EL (cell line): ENCODE results near the gene TRIM6.
"Not testable (repeated sequence)": the region's sequence is repeated elsewhere in the genome, so short reads cannot be mapped to it uniquely, and the experiment has no call there.

Experiments
- DNase-seq: peaks from one replicate; pipeline ENCODE4 v3.0.0-alpha.2; 2016

The TRIM6 gene

DNA sequence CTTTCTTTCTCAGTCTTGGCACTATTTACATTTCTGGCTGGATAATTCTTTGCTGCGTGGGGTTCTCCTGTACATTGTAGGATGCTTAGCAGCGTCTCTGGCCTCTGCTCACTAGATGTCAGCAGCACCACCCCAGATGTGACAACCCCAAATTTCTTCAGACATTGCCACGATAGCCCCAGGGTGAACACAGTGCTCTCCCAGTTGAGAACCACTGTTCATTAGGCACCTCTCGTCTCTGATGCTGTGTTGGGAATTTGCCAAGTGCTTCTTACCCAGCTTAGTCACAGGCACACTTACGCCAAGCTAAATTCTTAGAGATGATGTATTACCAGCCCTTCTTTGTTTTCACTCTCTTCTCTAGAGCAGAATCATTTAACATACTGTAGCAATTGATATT, 9.4 kb downstream of the TRIM6 start:
- DNase-seq: peak; percentile 94

DNA sequence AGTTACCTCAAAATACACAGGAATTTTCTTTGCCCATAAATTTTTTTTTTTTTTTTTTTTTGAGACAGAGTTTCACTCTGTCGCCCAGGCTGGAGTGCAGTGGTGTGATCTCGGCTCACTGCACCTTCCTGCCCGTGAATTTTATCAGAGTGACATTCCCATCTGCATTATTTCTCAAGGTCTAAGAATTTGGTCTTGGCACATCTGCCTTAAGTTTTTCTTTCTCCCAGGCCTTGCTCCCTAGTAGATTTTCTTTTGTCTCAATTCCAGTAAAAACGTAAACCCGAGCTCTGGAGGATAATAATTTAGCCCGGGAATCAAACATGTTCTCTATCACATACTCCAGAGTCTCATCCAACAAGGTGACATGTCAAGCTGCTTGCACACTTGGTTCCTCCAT, 12.4 kb downstream of the TRIM6 start:
- DNase-seq: no peak

DNA sequence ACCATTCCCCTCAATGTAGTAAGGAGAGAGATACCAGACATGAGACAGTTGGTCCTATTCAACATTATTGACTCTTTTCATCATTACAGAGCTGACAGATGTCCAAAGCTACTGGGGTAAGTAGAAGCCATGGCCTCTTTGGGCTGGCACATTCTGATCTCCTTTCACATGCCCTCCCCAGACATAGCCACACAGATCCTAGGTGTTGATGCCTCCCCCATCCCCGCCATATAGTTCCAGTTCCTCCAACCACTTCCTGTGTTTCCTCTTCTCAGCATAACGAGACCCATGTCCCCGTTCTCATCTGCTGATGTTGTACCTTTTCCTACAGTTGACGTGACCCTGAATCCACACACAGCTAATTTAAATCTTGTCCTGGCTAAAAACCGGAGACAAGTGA, 14.0 kb downstream of the TRIM6 start:
- no peak for DNase-seq

DNA sequence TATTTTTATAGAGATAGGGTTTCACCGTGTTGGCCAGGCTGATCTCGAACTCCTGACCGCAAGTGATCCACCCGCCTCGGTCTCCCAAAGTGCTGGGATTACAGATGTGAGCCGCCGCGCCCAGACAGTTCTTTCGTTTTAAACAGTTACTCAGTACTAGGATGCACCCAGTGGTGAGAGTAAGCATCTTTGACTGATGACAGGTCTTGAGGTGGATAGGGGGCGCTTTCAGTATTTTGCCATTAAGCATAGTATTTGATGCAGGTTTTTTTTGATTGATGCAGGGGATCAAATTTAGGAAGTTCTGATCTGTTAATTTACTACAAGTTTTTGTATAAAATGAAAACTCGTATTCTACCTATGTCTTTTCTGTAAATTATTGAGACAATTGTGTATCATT, 15.2 kb downstream of the TRIM6 start:
- no peak for DNase-seq

DNA sequence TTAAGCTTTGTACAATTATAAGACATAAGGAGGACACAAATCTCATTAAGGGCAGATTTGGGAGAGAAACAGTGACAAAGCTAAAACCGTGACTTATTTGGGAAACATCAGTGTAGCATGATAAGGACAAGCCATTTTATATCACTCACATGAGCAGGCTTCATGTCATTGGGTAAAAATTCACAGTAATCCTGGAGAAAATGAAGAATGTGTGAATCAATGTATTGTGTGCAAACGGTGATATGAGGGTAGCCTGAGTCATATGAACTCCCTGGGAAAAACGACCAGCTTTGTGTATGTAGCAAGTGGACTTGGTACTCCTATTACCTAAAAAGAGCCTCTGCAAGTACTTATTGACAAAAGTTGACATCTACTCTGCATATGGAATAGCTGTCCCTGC, 22.4 kb downstream of the TRIM6 start:
- peak; percentile 81 for DNase-seq

DNA sequence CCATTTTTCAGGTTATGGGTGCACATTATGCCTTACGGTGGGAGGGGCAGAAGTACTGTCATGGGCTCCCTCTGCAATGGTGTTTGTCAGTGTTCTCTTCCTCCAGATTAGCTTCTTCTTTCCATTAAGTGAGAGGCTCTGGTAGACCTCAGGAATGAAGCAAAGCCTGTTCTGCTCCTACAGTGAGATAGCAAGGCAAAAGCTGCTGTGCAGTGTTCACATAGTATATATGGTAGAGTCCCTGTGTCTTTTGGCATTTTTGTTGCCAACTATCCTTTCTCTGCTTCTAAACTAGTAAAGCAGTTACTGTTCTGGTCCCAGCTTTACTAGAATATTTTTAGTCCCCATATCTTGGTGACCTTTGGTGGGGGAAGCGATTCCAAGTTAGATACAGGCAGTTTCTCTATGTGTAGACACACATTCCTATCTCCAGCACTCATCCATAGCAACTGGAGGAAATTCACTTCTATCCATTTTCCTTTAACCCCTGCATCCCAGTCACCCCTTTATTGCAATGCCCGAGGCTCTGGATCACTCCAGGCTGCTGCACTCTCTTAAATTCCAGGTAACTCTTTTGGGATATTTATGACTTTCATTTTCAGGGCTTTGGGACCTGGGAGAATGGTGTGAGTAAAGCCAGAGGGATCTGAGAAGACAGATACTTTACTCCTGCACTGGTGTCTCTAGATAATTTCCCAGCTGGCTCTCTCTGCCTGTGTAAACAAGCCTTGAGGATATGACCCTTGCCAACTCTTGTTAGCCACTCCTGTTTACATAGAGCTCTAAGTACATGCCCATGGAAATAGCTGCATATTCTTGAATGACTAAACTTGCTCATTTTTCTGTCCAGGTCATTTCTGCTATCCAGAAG, 24.4 kb downstream of the TRIM6 start:
- DNase-seq: peak; percentile 87

DNA sequence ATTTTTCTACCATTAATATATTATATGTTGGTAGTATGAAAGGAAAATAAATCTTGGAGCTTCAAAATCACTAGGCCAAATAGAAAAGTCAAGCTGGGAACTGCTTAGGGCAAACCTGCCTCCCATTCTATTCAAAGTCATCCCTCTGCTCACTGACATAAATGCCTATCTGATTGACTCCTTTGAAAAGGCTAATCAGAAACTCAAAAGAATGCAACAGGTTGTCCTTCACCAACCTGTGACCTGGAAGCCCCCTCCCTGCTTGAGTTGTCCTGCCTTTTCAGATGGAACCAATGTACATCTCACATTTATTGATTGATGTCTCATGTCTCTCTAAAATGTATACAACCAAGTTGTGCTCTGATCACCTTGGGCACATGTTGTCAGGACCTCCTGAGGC, 25.1 kb downstream of the TRIM6 start:
- no peak for DNase-seq

DNA sequence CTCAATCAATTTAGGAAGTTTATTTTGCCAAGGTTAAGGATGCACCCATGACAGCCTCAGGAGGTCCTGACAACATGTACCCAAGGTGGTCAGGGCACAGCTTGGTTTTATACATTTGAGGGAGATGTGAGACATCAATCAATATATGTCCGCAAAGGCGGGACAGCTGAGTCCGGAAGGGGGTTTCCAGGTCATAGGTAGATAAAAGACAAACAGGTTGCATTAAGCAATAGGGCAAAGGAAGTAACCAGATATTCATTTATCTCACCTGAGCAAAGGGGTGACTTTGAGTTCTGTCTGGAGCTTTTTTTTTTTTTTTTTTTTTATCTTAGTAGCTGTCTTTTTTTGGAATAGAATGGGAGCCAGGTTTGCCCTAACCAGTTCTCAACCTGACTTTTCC, 26.4 kb downstream of the TRIM6 start:
- no peak for DNase-seq

DNA sequence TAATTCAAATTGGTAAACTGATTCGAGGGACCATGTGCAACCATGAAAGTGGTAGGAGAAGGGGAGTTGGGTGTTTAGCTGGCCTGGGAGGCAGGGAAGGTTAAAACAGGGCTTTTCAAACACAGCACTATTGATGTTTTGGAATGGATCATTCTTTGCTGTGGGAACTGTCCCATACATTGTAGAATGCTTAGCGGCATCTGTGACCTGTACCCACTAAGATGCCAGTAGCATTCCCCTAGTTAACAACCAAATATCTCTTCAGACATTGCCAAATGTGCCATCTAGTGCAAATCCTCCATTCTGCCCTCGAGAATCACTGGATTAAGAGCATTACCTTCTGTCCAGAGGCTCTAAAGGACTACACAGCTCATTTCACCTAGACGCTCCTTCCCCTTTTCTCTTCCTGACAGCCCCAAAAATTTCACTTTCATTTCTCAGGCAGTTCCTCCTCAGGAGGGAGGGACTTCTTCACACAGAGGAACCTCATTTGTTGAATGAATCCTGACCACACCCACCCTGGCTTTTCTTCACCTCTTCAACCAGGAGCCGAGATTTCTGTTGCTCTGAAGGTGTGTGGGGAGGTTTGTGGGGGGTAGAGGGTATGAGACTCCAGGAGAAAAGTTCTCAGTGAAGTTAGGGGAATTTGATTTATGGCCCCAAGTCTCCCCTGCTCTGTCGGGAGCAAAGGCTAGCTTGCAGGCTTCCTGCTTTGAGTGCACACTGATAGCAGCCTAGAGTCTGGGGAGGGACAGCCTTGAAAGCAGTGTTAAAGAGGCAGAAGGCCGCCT, 28.2 kb downstream of the TRIM6 start, which contains the start of gene TRIM34:
Gene TRIM34, plus strand, starts transcription at position 513 of the 791 bp plus-strand sequence. CDS start 7,331 bp downstream, outside the sequence.
- peak; percentile 87 for DNase-seq

DNA sequence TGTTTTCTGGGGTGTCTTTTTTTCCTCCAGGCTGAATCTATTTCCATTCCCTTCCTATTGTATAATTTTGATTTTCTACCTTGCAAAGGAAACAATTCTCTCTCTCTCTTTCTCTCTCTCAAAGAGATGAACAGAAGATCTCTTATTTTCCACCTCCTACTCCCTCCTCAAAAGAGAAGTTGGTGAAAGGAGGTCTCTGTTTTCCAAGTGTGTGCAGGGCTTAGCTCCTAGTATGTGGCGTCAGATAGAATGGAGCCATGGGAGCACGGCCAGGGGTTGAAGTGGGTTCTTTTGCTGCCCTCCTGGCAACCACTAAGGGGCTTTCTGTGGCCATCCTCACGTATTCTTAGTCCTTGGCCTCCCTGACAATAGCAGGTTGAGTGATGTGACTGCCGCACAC, 28.8 kb downstream of the TRIM6 start:
- DNase-seq: peak; percentile 6

DNA sequence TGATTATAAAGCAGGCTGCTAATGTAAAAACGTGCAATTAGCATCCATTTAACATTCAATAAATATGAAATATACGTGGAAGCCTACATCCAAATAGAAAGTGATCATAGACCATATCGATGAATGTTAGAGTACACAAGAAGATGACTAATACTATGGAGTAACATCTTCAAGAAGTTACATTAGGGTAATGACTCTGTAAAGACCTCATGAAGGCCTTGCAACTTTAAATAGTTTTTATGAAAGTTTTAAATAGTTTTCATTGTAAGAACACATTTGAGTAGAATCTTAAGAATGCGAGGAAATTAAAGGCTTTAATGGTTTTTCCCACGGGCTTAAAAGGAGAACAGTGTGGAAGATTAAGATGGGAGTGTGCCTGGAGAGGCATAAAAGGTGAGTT, 29.8 kb downstream of the TRIM6 start:
- DNase-seq: peak; percentile 30

DNA sequence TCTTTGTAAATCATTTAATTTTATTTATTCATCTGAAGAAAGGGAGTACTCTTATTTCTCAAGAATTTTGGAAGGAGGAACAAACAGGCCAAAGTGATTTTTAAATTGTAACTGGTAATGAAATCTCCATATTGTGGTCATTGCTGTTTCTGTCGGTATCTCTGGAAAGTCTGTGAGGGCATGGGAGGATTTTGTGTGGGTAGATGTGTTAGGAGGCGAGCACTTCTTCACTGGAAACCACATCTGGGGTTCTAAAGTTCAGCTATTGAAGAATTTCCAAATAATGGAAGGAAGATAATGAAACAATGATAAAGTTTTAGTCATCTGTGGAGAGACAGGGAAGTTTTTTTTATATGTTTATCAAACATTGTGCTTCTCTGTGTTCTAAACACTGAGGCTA, 35.0 kb downstream of the TRIM6 start:
- DNase-seq: no peak

DNA sequence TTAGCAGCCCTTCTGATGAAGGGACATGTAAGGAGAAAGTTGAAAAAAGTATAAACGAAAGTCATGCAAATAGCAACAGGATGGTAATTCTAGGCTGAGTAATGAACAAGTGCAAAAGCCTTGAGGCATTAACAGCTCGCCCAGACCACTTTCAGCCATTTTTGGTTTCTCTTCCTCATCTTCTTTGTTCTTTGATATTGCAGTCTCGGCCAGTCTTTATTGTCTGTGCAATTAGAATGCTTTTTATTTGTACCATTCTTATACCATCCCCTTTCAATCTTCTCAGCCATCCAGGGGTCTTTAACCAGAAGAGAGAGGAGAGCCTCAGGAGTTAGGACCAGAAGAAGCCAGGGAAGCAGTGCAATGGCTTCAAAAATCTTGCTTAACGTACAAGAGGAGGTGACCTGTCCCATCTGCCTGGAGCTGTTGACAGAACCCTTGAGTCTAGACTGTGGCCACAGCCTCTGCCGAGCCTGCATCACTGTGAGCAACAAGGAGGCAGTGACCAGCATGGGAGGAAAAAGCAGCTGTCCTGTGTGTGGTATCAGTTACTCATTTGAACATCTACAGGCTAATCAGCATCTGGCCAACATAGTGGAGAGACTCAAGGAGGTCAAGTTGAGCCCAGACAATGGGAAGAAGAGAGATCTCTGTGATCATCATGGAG, 35.7 kb downstream of the TRIM6 start:
- DNase-seq: no peak

DNA sequence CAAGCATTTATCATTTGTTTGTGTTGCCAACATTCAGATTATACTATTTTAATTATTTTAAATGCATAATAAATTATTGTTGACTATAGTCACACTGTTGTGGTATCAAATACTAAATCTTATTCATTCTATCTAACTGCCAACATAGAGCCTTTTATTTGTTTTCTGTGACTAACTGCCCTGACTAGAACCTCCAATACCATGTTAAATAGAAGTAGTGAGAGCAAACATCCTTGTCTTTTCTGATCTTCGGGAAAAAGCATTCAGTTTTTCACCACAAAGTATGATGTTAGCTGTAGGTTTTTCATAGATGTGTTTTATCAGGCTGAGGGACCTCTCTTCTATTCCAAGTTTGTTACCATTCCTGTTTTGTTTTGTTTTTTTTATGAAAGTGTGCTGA, 43.5 kb downstream of the TRIM6 start:
- DNase-seq: no peak

DNA sequence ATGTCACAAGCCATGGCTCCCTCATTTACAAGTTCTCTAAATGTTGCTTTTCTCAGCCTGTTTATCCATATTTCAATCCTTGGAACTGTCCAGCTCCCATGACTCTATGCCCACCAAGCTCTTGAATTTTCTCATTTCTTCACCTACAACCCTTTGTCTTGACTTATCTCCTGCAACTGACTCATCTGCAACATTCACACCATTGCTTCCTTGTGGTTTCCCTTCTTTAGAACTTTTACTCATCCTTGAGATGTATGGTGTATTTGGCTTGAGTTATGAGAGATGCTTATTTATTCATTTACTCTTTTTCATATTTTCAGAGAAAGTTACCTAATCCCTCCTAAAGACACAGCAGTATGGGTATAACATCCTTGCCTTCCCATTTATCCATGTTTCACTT, 47.1 kb downstream of the TRIM6 start:
- no peak for DNase-seq

DNA sequence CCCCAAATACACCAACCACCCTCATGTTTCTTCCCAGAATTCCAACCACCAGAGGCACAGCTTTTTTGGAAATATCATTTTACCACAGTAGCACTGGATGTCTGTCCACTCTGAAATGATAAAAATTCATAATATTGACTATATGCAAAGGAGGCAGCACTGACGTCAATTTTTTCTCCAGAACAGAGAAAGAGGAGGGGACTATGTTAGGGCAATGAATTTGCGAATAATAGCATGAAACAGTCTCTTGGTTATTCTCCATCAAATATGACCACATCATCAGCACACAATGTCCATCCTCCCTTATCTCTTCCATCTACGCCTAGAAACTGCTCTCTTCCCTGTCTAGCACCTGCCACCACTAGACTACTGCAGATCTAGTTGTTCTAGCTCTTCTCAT, 49.7 kb downstream of the TRIM6 start:
- no peak for DNase-seq

DNA sequence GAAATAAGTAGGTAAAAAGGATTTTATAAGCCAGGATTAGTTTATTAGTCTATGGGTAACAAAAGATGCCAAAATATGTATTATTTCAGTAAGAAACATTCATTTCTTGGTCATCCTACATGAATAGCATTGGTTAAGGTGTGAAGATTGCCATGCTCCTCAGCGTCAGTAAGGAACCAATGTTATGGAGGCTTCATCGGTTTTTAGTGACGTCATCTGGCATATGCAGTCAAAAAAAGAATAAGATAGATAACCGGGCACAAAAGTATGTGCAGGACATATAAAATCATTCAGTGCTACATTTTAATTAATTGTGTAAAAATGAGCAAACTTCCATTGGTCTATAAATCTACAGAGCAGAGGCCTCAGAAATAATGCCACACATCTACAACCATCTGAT, 59.0 kb downstream of the TRIM6 start:
- DNase-seq: no peak

DNA sequence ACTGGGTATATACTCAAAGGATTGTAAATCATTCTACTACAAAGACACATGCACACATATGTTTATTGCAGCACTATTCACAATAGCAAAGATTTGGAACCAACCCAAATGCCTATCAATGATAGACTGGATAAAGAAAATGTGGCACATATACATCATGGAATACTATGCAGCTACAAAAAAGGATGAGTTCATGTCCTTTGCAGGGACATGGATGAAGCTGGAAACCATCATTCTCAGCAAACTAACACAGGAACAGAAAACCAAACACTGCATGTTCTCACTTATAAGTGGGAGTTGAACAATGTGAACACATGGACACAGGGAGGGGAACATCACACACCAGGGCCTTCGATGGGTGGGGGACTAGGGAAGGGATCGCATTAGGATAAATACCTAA, 60.5 kb downstream of the TRIM6 start:
- DNase-seq: not testable (repeated sequence)

DNA sequence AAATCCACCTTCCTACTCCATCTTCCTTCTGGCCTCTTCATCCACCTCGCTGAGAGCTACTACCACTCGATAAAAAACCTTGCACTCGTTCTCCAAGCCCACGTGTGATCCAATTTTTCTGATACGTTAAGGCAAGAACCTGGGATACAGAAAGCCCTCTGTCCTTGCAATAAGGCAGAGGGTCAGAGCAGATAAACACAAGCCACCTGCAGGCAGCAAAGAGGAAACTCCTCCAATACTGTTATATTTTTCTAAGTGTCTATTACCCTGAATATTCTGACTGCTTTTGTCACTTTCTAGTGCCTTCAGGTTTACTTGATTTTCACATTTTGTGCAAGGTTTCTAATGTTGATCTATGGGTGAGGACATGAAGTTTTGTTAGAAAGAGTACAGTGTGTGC, 61.9 kb downstream of the TRIM6 start:
- DNase-seq: no peak
